Testis (tissue), 3 donors: ENCODE data around the gene RELA. TPM values are rescaled to one million over a fixed set of nuclear protein-coding genes. Genes with fewer than 3 reads are reported as not detected.

Experiments used
- DNase-seq: peaks from one replicate; pipeline ENCODE4 v3.0.0-alpha.2; 2019
- H3K27ac ChIP-seq, 2 donors: fragments of 200-600 bp; sonication (generic); one replicate each; pipeline ENCODE4 v1.5.1; 2019
- H3K27me3 ChIP-seq: fragments of 200-600 bp; sonication (generic); one replicate; pipeline ENCODE4 v1.5.1; 2019
- H3K36me3 ChIP-seq: fragments of 200-600 bp; sonication (generic); one replicate; pipeline ENCODE4 v1.5.1; 2017; ENCODE audit warnings: low read depth; ENCODE audit errors: missing control alignments
- H3K4me1 ChIP-seq: fragments of 200-600 bp; sonication (generic); one replicate; pipeline ENCODE4 v1.5.1; 2019
- H3K4me3 ChIP-seq, 2 donors: fragments of 200-600 bp; sonication (generic); one replicate each; pipeline ENCODE4 v1.5.1; 2017 to 2019
- H3K9me3 ChIP-seq: fragments of 200-600 bp; sonication (generic); one replicate; pipeline ENCODE4 v1.5.1; 2017
- POLR2A ChIP-seq: fragments of 450-650 bp; IDR thresholded peaks from one replicate; pipeline ENCODE4 v1.6.1; 2017; ENCODE audit warnings: antibody characterized with exemption, mild to moderate bottlenecking, moderate library complexity
- WGBS, 2 donors: methylation state at CpG; one replicate each; pipeline ENCODE4 v1.1.5; 2018; 5-methylcytosine and 5-hydroxymethylcytosine counted together
- intact Hi-C: fragments of 100-400 bp; cut with DNase I; formaldehyde crosslinking; loops from one replicate; pipeline ENCODE4 v1.15.1; 2023; ENCODE audit warnings: low total_unique reads
- microRNA-seq, 2 donors: library from miRNA; unstranded; fragments of <30 nt; microRNA quantifications; one replicate each; pipeline ENCODE4, GENCODE V29; 2016; ENCODE audit warnings: borderline number of aligned reads in 2 of 2, borderline replicate concordance in 1 of 2
- polyA plus RNA-seq: library from polyadenylated mRNA; stranded (reverse); fragments of 350-450 nt; fragmentation: Illumina TruSeq; extraction: RNeasy Lipid Tissue Mini Kit (QIAGEN cat#74804); gene quantifications from one replicate; pipeline ENCODE4 v1.2.3, GENCODE V29; 2014; ENCODE audit warnings: low read depth, low replicate concordance; ENCODE audit not compliant: insufficient read depth
- small RNA-seq, 2 donors: library from RNA; depleted of rRNA; stranded (forward); fragments of <200 nt; gene quantifications; one replicate each; pipeline ENCODE3, GENCODE V24; 2016
- total RNA-seq, 2 donors: library from RNA; depleted of rRNA; stranded (reverse); fragments of >200 nt; gene quantifications; one replicate each; pipeline ENCODE4 v1.2.3, GENCODE V29; 2016
- TF ChIP-seq, protein P1 (sequence below), 3 experiments: fragments of 450-650 bp in 2 of 3; fragments of 200-600 bp in 1 of 3; sonication (generic) in 1 of 3; IDR thresholded peaks; one replicate each; pipeline ENCODE4 v1.5.1; 2016 to 2019; ENCODE audit warnings: antibody characterized with exemption in 3 of 3, mild to moderate bottlenecking in 2 of 3, moderate library complexity in 1 of 3

The RELA gene
- total and polyA plus RNA-seq, 3 donors from 2014 or later, result 47.5 to 82.0 (median 64.9) TPM

DNA sequence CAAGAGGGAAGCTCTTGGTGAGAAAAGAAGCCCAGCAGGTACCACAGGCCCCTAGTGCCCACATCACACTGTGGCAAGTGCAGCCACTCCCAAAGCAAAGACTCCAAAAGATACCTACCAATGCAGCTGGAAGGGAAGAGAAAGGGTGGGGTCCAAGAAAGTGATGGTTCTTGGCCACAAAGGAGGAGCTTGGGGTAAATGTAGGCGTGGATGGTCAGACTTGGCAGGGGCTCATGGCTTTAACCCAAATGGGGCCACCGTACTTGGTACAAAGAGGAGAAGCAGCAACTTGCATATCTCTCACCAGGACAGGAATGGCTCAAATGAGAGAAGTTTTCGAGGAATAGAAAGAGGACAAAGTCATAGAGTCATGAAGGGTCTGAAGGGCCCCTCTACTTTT lies 53.5 kb downstream of the RELA start:
- Histone ChIP-seq H3K27me3 (no peaks in the 10 kb centered on the region), H3K36me3 (no peaks in the 10 kb centered on the region), H3K4me3 (no peak overlapping the region), H3K27ac (no peak overlapping the region), H3K4me1 (peaks cover 52% of the 10 kb centered on the region), H3K9me3 (no peaks in the 10 kb centered on the region)
- DNase-seq, result no peak
- intact Hi-C loops, result no loop called here
- TF ChIP-seq POLR2A, result no peak
- TF ChIP-seq, protein P1, sequence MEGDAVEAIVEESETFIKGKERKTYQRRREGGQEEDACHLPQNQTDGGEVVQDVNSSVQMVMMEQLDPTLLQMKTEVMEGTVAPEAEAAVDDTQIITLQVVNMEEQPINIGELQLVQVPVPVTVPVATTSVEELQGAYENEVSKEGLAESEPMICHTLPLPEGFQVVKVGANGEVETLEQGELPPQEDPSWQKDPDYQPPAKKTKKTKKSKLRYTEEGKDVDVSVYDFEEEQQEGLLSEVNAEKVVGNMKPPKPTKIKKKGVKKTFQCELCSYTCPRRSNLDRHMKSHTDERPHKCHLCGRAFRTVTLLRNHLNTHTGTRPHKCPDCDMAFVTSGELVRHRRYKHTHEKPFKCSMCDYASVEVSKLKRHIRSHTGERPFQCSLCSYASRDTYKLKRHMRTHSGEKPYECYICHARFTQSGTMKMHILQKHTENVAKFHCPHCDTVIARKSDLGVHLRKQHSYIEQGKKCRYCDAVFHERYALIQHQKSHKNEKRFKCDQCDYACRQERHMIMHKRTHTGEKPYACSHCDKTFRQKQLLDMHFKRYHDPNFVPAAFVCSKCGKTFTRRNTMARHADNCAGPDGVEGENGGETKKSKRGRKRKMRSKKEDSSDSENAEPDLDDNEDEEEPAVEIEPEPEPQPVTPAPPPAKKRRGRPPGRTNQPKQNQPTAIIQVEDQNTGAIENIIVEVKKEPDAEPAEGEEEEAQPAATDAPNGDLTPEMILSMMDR (IDR thresholded peaks at IDR 0.05), result no peak
- 45 to 57% methylated on average over 3 of the region's 3 CpGs for WGBS, 2 donors

DNA sequence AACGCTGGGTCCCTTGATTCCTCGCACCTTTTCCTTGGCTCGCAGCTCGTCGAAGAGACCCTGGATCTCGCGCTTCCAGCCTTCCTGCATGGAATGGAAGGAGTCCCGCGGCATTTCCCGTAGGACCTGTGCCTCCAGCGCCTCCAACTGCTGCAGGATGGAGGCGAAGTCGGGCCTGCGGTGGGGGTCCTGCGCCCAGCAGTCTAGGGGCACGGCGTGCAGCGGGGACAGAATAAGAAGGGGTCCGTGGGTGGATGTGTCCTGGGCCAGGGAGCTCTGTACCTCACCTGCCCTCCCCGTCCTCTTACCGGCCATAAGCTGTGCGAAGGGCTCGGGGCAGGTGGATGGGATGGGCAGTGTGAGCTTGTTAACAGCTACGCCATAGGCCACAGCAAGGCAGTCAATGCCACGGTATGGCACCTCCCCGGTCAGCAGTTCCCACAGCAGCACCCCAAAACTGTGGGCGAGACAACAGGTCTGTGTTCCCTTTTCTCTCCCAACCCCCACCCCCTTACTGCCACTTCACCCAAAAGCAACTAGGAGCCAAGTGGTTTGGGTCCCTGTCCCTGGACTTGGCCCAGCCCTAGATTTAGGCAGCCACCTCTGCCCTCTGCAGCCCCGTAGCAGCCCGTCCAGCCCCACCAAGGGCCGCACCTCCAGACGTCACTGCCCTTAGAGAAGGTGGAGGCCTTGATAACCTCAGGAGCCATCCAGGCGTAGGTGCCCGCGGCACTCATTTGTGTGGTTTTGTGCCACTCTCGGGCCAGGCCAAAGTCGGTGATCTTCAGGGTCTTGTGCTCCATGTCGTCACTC lies 54.9 kb downstream of the RELA start:
- no peaks in the 10 kb centered on the region for H3K36me3 ChIP-seq
- H3K4me3 ChIP-seq, result peak overlapping the region; percentile 46 to 47
- no peak for DNase-seq
- H3K27ac ChIP-seq, result no peak overlapping the region
- H3K4me1 ChIP-seq, result peaks cover 44% of the 10 kb centered on the region
- intact Hi-C loops, result no loop called here
- no peaks in the 10 kb centered on the region for H3K9me3 ChIP-seq
- TF ChIP-seq, protein P1 (IDR thresholded peaks at IDR 0.05), result no peak
- no peak for TF ChIP-seq POLR2A
- H3K27me3 ChIP-seq, result no peaks in the 10 kb centered on the region
- WGBS, 2 donors, result 68 to 75% methylated on average over 21 to 31 of the region's 37 CpGs

DNA sequence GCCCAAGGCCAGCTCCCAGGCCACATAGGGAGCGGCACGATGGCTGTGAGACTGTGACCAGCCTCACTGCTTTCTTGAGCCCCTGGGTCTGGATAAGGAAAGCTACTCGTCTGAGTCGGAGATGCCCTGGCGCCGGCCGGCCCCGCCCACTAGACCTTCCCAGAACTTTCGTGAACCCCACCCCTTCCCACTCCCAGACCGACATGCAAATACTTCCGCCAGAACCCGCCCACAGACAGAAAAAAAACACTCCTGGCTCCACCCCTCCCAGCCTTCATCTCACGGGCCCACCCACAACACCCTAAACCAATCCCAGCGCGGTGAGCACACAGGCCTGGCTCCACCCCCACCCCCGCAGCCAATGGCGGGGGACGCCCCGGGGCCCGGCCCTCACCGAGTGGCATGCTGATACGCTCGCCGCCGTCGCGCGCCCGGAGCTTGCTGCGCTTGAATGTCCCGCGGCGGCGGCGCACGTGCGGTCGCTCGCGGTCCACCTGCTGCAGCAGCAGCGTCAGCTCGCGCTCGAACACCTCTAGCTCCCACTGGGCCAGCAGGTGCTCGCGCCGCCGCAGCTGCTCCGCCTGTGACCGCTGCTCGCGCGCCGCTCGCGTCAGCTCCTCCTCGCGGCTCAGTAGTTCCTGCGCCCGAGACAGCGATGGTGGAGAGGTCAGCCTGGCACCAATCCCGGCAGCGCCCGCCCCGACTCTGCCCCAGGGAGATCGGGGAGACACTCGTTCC lies 55.7 kb downstream of the RELA start:
- H3K9me3 ChIP-seq, result no peaks in the 10 kb centered on the region
- no peaks in the 10 kb centered on the region for H3K36me3 ChIP-seq
- intact Hi-C loops, result no loop called here
- H3K4me1 ChIP-seq, result peaks cover 36% of the 10 kb centered on the region
- H3K27ac ChIP-seq, result peak overlapping the region; percentile 69 to 75
- peak; percentile 94 for DNase-seq
- no peaks in the 10 kb centered on the region for H3K27me3 ChIP-seq
- WGBS, 2 donors, result 33 to 41% methylated on average over 59 to 60 of the region's 67 CpGs
- H3K4me3 ChIP-seq, result peak overlapping the region; percentile 46 to 47
- TF ChIP-seq POLR2A, result no peak
- TF ChIP-seq, protein P1 (IDR thresholded peaks at IDR 0.05), result no peak

DNA sequence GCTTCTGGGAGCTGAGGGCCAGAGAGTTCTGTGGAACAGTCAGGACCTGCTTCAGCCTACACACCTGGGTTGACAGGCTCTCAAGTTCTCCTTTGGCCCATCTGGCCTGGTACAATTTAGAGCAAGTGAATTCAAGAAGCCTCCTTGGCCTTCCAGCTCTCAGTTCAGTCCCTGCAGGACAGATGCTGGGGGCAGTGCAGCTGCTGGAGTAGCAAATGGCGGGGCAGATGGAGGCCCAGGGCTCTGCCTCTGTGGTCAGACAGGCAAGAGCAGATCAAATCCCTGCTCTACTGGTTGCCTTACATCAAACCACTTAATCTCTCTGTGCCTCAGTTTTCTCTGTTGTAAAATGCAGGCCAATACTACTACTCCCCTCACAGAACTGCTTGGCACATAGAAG lies 58.5 kb downstream of the RELA start:
- intact Hi-C loops, result no loop called here
- 76% methylated on average over 1 of the region's 1 CpG; no CpG with 5 or more reads in 1 of the 2 donors for WGBS, 2 donors
- no peaks in the 10 kb centered on the region for H3K36me3 ChIP-seq

More for the DNA sequence above, 58.5 kb downstream of the RELA start:
- Histone ChIP-seq H3K9me3 (no peaks in the 10 kb centered on the region), H3K4me1 (peaks cover 13% of the 10 kb centered on the region), H3K27me3 (no peaks in the 10 kb centered on the region), H3K4me3 (no peak overlapping the region), H3K27ac (no peak overlapping the region)
- TF ChIP-seq POLR2A, result no peak
- TF ChIP-seq, protein P1 (IDR thresholded peaks at IDR 0.05), result no peak
- no peak for DNase-seq

Small RNAs within 50 kb of the gene (microRNA-seq; reads per million reads assigned to microRNA genes)
- gene MIR4489 (0 reads per million in 2 donors), gene MIR4690 (0 reads per million in 2 donors)

Small RNAs within 50 kb of the gene (small RNA-seq; reads per million reads assigned to genes)
- gene MIR4489, result 0 to 0.19 reads per million in 2 donors
- gene MIR4690, result 0 reads per million in 2 donors
- gene RN7SL309P, result 0 reads per million in 2 donors

Other genes starting within 250 kb of the RELA start
- 100 to 1,000 TPM; 230 to 243 TPM for gene NEAT1, start 240.1 kb downstream of the RELA start, total RNA-seq
- 189 TPM for gene NEAT1, start 240.1 kb downstream of the RELA start, polyA plus RNA-seq
- gene MALAT1, start 163.9 kb downstream of the RELA start, total RNA-seq, result 1,000 to 10,000 TPM; 8,109 to 9,314 TPM
- 26.7 TPM for gene MALAT1, start 163.9 kb downstream of the RELA start, polyA plus RNA-seq
- 100 to 1,000 TPM; 131 to 160 TPM for gene SCYL1, start 137.8 kb downstream of the RELA start, total RNA-seq
- 127 TPM for gene SCYL1, start 137.8 kb downstream of the RELA start, polyA plus RNA-seq
- gene LTBP3, start 104.6 kb downstream of the RELA start, total RNA-seq, result 100 to 1,000 TPM; 112 to 126 TPM
- gene LTBP3, start 104.6 kb downstream of the RELA start, polyA plus RNA-seq, result 58.1 TPM
- gene ZNRD2, start 92.4 kb downstream of the RELA start, total RNA-seq, result 10 to 100 TPM; 67.7 to 79.6 TPM
- gene ZNRD2, start 92.4 kb downstream of the RELA start, polyA plus RNA-seq, result 77.6 TPM
- gene FAM89B, start 90.4 kb downstream of the RELA start, total RNA-seq, result 10 to 100 TPM; 59.9 to 63.2 TPM
- gene FAM89B, start 90.4 kb downstream of the RELA start, polyA plus RNA-seq, result 25.8 TPM
- 10 to 100 TPM; 51.0 to 66.8 TPM for gene EHBP1L1, start 86.9 kb downstream of the RELA start, total RNA-seq
- gene EHBP1L1, start 86.9 kb downstream of the RELA start, polyA plus RNA-seq, result 20.5 TPM
- 1 to 10 TPM in 1 of 2 donors, under 1 TPM in 1; 0.99 to 2.5 TPM for gene KCNK7, start 67.1 kb downstream of the RELA start, total RNA-seq
- gene KCNK7, start 67.1 kb downstream of the RELA start, polyA plus RNA-seq, result 0.26 TPM
- gene MAP3K11, start 48.7 kb downstream of the RELA start, total RNA-seq, result 10 to 100 TPM; 68.4 to 75.7 TPM
- gene MAP3K11, start 48.7 kb downstream of the RELA start, polyA plus RNA-seq, result 40.7 TPM
- 10 to 100 TPM; 78.4 to 87.6 TPM for gene PCNX3, start 47.1 kb downstream of the RELA start, total RNA-seq
- gene PCNX3, start 47.1 kb downstream of the RELA start, polyA plus RNA-seq, result 61.4 TPM
- gene SIPA1, start 24.8 kb downstream of the RELA start, total RNA-seq, result 10 to 100 TPM; 15.2 to 23.5 TPM
- 29.0 TPM for gene SIPA1, start 24.8 kb downstream of the RELA start, polyA plus RNA-seq
- gene KAT5, start 49.3 kb upstream of the RELA start, total RNA-seq, result 100 to 1,000 TPM; 101 to 121 TPM
- 154 TPM for gene KAT5, start 49.3 kb upstream of the RELA start, polyA plus RNA-seq
- gene RNASEH2C, start 57.9 kb upstream of the RELA start, total RNA-seq, result 10 to 100 TPM; 70.9 to 71.1 TPM
- 29.1 TPM for gene RNASEH2C, start 57.9 kb upstream of the RELA start, polyA plus RNA-seq
- 10 to 100 TPM; 13.5 to 14.8 TPM for gene AP5B1, start 118.1 kb upstream of the RELA start, total RNA-seq
- gene AP5B1, start 118.1 kb upstream of the RELA start, polyA plus RNA-seq, result 4.5 TPM
- gene OVOL1, start 124.1 kb upstream of the RELA start, total RNA-seq, result 10 to 100 TPM; 27.6 to 33.9 TPM
- 72.4 TPM for gene OVOL1, start 124.1 kb upstream of the RELA start, polyA plus RNA-seq
- gene SNX32, start 171.0 kb upstream of the RELA start, total RNA-seq, result 1 to 10 TPM; 3.2 to 4.0 TPM
- gene SNX32, start 171.0 kb upstream of the RELA start, polyA plus RNA-seq, result 4.9 TPM
- gene CFL1, start 195.3 kb upstream of the RELA start, total RNA-seq, result 100 to 1,000 TPM; 522 to 570 TPM
- gene CFL1, start 195.3 kb upstream of the RELA start, polyA plus RNA-seq, result 647 TPM
- gene MUS81, start 197.5 kb upstream of the RELA start, total RNA-seq, result 10 to 100 TPM; 57.2 to 74.0 TPM
- 49.9 TPM for gene MUS81, start 197.5 kb upstream of the RELA start, polyA plus RNA-seq
- gene EFEMP2, start 209.9 kb upstream of the RELA start, total RNA-seq, result 10 to 100 TPM; 47.4 to 52.4 TPM
- 100 TPM for gene EFEMP2, start 209.9 kb upstream of the RELA start, polyA plus RNA-seq
- gene CTSW, start 216.9 kb upstream of the RELA start, total RNA-seq, result 1 to 10 TPM in 1 of 2 donors, under 1 TPM in 1; 0.71 to 2.7 TPM
- 4.4 TPM for gene CTSW, start 216.9 kb upstream of the RELA start, polyA plus RNA-seq
- 100 to 1,000 TPM; 144 to 149 TPM for gene FIBP, start 225.6 kb upstream of the RELA start, total RNA-seq
- 131 TPM for gene FIBP, start 225.6 kb upstream of the RELA start, polyA plus RNA-seq
- gene CCDC85B, start 227.8 kb upstream of the RELA start, total RNA-seq, result 100 to 1,000 TPM in 1 of 2 donors, 10 to 100 TPM in 1; 77.1 to 102 TPM
- 17.1 TPM for gene CCDC85B, start 227.8 kb upstream of the RELA start, polyA plus RNA-seq
- gene FOSL1, start 237.5 kb upstream of the RELA start, total RNA-seq, result 1 to 10 TPM; 1.7 to 2.0 TPM
- 1.7 TPM for gene FOSL1, start 237.5 kb upstream of the RELA start, polyA plus RNA-seq